ENCODE results near the gene HMGCLL1. TPM values are rescaled to one million over a fixed set of nuclear protein-coding genes. Genes with fewer than 3 reads are reported as not detected.

The HMGCLL1 gene
- 0.16 and 0.24 TPM in 2 replicates for total RNA-seq

GRCh38 chr6:55578537-55579363, at the start of gene HMGCLL1:
TSS of gene HMGCLL1 (minus strand) at chr6:55579192. CDS start at chr6:55579055, 137 bp downstream.

